Breast epithelium (tissue), 3 donors: ENCODE data around the gene LONP1.

Source experiments
- CTCF ChIP-seq, 3 donors: fragments of 450-650 bp; IDR thresholded peaks; one replicate each; pipeline ENCODE4 v1.5.1; 2016 to 2017; ENCODE audit warnings: antibody characterized with exemption in 3 of 3, mild to moderate bottlenecking in 3 of 3, moderate library complexity in 3 of 3
- POLR2A ChIP-seq: fragments of 450-650 bp; IDR thresholded peaks from one replicate; pipeline ENCODE4 v1.6.1; 2016; ENCODE audit warnings: antibody characterized with exemption, mild to moderate bottlenecking, moderate library complexity

GRCh38 chr19:5742051-5742450, 22.1 kb upstream of the LONP1 start:
- TF ChIP-seq CTCF (IDR thresholded peaks at IDR 0.05) (no peak), POLR2A (no peak)
